A549 (cell line): ENCODE measurements around the gene MLKL. TPM values are rescaled to one million over a fixed set of nuclear protein-coding genes. Genes with fewer than 3 reads are reported as not detected.

Experiments
- ATAC-seq, 2 experiments: fragments of 200-7000 bp in 1 of 2; fragments of >200 bp in 1 of 2; cut with Nextera tagmentation in 1 of 2; cut with Tn5 transposase in 1 of 2; 3 replicates each; pipeline versions ENCODE4 v1.8.0 to v1.9.1; 2018 to 2020; ENCODE audit warnings: mild to moderate bottlenecking in 1 of 2, moderate library complexity in 1 of 2
- CTCF ChIA-PET: fragments of 300-600 bp; sonication (Branson Sonifier 250); formaldehyde crosslinking; extraction: SDS; loops from one replicate; lab custom pipeline; 2021; ENCODE audit warnings: antibody characterized with exemption, inconsistent platforms; lab: Yijun Ruan, JAX
- POLR2A ChIA-PET: fragments of 350-600 bp; formaldehyde crosslinking; extraction: SDS; loops from one replicate; lab custom pipeline; 2021; ENCODE audit warnings: antibody characterized with exemption, inconsistent platforms; lab: Yijun Ruan, JAX
- DNase-seq, 2 experiments: peaks; one replicate each; pipeline versions ENCODE4 v3.0.0 to v3.0.0-alpha.2; 2011 to 2016; ENCODE audit warnings: low read depth in 1 of 2, low spot score in 1 of 2
- FAIRE-seq: peaks from 2 replicates; lab custom pipeline; 2011; peaks lifted over from hg19 to GRCh38; lab: Jason Lieb, UNC
- H3K27ac ChIP-seq, 2 experiments: fragments of >200 bp; sonication (Bioruptor Twin); formaldehyde crosslinking; 3 replicates each; pipeline ENCODE4 v1.5.1; 2016 to 2017
- H3K4me1 ChIP-seq: fragments of >200 bp; sonication (Bioruptor Twin); formaldehyde crosslinking; 3 replicates; pipeline ENCODE4 v1.6.1; 2016
- H3K4me2 ChIP-seq: fragments of >200 bp; sonication (Bioruptor Twin); formaldehyde crosslinking; 3 replicates; pipeline ENCODE4 v1.6.1; 2016
- H3K4me3 ChIP-seq: fragments of >200 bp; sonication (Bioruptor Twin); formaldehyde crosslinking; 3 replicates; pipeline ENCODE4 v1.5.1; 2016
- H3K9me3 ChIP-seq: fragments of >200 bp; sonication (Bioruptor Twin); formaldehyde crosslinking; 3 replicates; pipeline ENCODE4 v1.6.1; 2016
- BHLHE40 ChIP-seq: IDR thresholded peaks from 2 replicates; pipeline ENCODE4 v1.6.1; 2012; ENCODE audit warnings: low read depth, low read length, inconsistent platforms
- CBX2 ChIP-seq: fragments of 200-600 bp; sonication (generic); IDR thresholded peaks from 2 replicates; pipeline ENCODE4 v1.6.1; 2016; ENCODE audit warnings: low read depth, mild to moderate bottlenecking, borderline replicate concordance
- FOSL2 ChIP-seq, 2 experiments: fragments of 450-650 bp in 1 of 2; fragments of >200 bp in 1 of 2; sonication (Bioruptor Twin) in 1 of 2; formaldehyde crosslinking; IDR thresholded peaks; 2 replicates each; pipeline versions ENCODE4 v1.5.0 to v1.6.1; 2016 to 2020; ENCODE audit warnings: mild to moderate bottlenecking in 1 of 2, moderate library complexity in 1 of 2
- FOXS1 ChIP-seq: fragments of 250-450 bp; sonication (Bioruptor Pico); IDR thresholded peaks from 2 replicates; pipeline ENCODE4 v1.5.0; 2020; ENCODE audit warnings: mild to moderate bottlenecking, moderate library complexity
- HEYL ChIP-seq: fragments of 250-450 bp; sonication (Bioruptor Pico); IDR thresholded peaks from 2 replicates; pipeline ENCODE4 v1.8.0; 2021; ENCODE audit warnings: mild to moderate bottlenecking, moderate library complexity
- JUNB ChIP-seq: fragments of >200 bp; sonication (Bioruptor Twin); formaldehyde crosslinking; IDR thresholded peaks from 2 replicates; pipeline ENCODE4 v1.6.1; 2016
- MAZ ChIP-seq: fragments of 150-350 bp; IDR thresholded peaks from 2 replicates; pipeline ENCODE4 v1.6.1; 2014; ENCODE audit warnings: antibody characterized with exemption, low read depth, low read length, borderline replicate concordance
- NR3C1 ChIP-seq: fragments of >200 bp; sonication (Bioruptor Twin); formaldehyde crosslinking; IDR thresholded peaks from 3 replicates; pipeline ENCODE4 v1.6.1; 2017
- PHF8 ChIP-seq: fragments of 200-600 bp; sonication (generic); IDR thresholded peaks from 2 replicates; pipeline ENCODE4 v1.6.1; 2016; ENCODE audit warnings: low read depth, mild to moderate bottlenecking, antibody characterized with exemption, moderate library complexity, borderline replicate concordance
- POLR2AphosphoS2 ChIP-seq: conservative IDR thresholded peaks from 2 replicates; pipeline ENCODE4 v1.6.1; 2012; ENCODE audit warnings: low read length, improper control_type of control experiment, inconsistent platforms
- ZC3H11A ChIP-seq: fragments of 450-650 bp; IDR thresholded peaks from 2 replicates; pipeline ENCODE4 v1.6.1; 2014; ENCODE audit warnings: antibody characterized with exemption, mild to moderate bottlenecking
- WGBS: methylation state at CpG from one replicate; pipeline ENCODE4 v1.1.6; 2017; ENCODE audit errors: missing lambda C conversion rate; 5-methylcytosine and 5-hydroxymethylcytosine counted together
- polyA plus RNA-seq, 4 experiments: library from polyadenylated mRNA; depleted of rRNA in 3 of 4; stranded (reverse); fragments of >200 nt; fragmentation: RNase III in 1 of 4; extraction: RNeasy Plus Mini Kit Qiagen cat#74134 plus additional on column Dnase treatment in 1 of 4; gene quantifications; 2 replicates in 3 of 4; 3 replicates in 1 of 4; pipeline ENCODE4 v1.2.3, GENCODE V29; 2011 to 2017
- TF ChIP-seq, protein P1 (sequence below): fragments of 250-450 bp; sonication (Bioruptor Pico); IDR thresholded peaks from 2 replicates; pipeline ENCODE4 v1.5.0; 2020; ENCODE audit warnings: low read depth, mild to moderate bottlenecking, moderate library complexity
- TF ChIP-seq, protein P2 (sequence below): fragments of 450-650 bp; IDR thresholded peaks from 2 replicates; pipeline ENCODE4 v1.6.1; 2014; ENCODE audit warnings: antibody characterized with exemption
- TF ChIP-seq, protein P3 (sequence below): IDR thresholded peaks from 2 replicates; pipeline ENCODE4 v1.6.1; 2012; ENCODE audit warnings: low read depth, borderline replicate concordance
- TF ChIP-seq, protein P4 (sequence below): fragments of >200 bp; sonication (Bioruptor Twin); formaldehyde crosslinking; IDR thresholded peaks from 3 replicates; pipeline ENCODE4 v1.5.1; 2016
- TF ChIP-seq, protein P5 (sequence below): fragments of 150-350 bp; IDR thresholded peaks from 2 replicates; pipeline ENCODE4 v1.6.1; 2014; ENCODE audit warnings: low read depth, mild to moderate bottlenecking, low read length
- TF ChIP-seq, protein P6 (sequence below): fragments of >200 bp; sonication (Bioruptor Twin); formaldehyde crosslinking; IDR thresholded peaks from 3 replicates; pipeline ENCODE4 v1.6.1; 2016

MLKL gene
- polyA plus RNA-seq, 2 of the 4 experiments (the other 2 are of a cell fraction): 12.6 to 17.9 TPM

DNA sequence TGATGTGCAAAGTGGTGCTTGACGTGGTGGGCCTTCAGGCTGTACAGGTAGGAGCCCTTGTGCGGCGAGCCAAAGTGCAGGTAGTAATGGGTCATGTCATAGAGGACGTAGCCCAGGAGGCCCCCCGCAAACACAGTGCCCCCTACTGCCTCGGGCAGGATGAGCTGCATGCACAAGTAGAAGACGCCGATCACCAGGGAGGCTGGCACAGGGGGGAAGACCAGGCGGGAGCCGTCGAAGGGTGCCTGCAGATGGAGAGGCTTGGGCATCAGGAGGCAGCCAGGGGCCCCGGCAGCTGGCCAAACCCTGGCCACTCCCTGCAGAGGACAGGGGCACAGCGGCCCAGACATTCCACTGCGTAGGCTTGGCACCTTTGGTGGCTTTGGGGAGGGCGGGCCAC, 15.7 kb upstream of the MLKL start:
- ATAC-seq (no peak), DNase-seq (no peak)
- H3K4me2 ChIP-seq: no peak overlapping the region
- TF ChIP-seq, protein P1, sequence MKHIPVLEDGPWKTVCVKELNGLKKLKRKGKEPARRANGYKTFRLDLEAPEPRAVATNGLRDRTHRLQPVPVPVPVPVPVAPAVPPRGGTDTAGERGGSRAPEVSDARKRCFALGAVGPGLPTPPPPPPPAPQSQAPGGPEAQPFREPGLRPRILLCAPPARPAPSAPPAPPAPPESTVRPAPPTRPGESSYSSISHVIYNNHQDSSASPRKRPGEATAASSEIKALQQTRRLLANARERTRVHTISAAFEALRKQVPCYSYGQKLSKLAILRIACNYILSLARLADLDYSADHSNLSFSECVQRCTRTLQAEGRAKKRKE (CRISPR knock-in tag): no peak
- no peak for TF ChIP-seq NR3C1
- TF ChIP-seq, protein P2, sequence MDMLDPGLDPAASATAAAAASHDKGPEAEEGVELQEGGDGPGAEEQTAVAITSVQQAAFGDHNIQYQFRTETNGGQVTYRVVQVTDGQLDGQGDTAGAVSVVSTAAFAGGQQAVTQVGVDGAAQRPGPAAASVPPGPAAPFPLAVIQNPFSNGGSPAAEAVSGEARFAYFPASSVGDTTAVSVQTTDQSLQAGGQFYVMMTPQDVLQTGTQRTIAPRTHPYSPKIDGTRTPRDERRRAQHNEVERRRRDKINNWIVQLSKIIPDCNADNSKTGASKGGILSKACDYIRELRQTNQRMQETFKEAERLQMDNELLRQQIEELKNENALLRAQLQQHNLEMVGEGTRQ: no peak
- TF ChIP-seq BHLHE40: no peak
- TF ChIP-seq POLR2AphosphoS2: no peak
- TF ChIP-seq, protein P3, sequence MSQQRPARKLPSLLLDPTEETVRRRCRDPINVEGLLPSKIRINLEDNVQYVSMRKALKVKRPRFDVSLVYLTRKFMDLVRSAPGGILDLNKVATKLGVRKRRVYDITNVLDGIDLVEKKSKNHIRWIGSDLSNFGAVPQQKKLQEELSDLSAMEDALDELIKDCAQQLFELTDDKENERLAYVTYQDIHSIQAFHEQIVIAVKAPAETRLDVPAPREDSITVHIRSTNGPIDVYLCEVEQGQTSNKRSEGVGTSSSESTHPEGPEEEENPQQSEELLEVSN: no peak
- TF ChIP-seq, all 56 proteins: peak for 0
- ChIA-PET POLR2A (no interaction called here), CTCF (interaction anchor here (1.2 to 7.3 kb wide), 5 partner anchors 10 to 146 kb away, joined by 3 to 102 read pairs (median 12); no protein-coding TSS in a partner anchor)
- Histone ChIP-seq H3K4me3 (no peak overlapping the region), H3K27ac (no peak overlapping the region), H3K4me1 (no peaks in the 10 kb centered on the region), H3K9me3 (no peaks in the 10 kb centered on the region)
- 84% methylated on average over 14 of the region's 15 CpGs for WGBS
- no peak for FAIRE-seq

DNA sequence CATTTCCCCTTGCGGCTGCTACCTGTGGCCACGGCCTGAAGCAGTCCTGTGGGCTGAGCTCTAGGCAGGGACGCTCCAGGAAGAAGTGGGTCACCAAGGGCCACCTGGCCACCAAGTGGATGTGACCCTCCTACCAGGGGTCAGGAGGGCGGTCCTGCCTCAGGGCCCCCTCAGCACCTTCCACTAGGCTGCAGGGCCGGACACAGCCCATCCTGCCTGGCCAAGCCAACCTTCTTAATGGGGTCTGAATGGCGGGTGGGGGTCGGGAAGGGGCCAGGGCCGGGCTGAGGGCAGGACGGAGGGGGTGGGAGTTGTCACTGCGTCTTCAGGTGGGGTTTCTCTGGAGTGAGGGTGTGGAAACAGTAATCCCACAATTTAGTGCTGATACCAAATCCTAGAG, 13.2 kb upstream of the MLKL start:
- POLR2A ChIA-PET: no interaction called here
- peaks cover 7% of the 10 kb centered on the region; the same call in 2 of the 3 replicates for H3K4me1 ChIP-seq
- no peak for ATAC-seq
- no peak overlapping the region for H3K27ac ChIP-seq
- TF ChIP-seq, protein P4, sequence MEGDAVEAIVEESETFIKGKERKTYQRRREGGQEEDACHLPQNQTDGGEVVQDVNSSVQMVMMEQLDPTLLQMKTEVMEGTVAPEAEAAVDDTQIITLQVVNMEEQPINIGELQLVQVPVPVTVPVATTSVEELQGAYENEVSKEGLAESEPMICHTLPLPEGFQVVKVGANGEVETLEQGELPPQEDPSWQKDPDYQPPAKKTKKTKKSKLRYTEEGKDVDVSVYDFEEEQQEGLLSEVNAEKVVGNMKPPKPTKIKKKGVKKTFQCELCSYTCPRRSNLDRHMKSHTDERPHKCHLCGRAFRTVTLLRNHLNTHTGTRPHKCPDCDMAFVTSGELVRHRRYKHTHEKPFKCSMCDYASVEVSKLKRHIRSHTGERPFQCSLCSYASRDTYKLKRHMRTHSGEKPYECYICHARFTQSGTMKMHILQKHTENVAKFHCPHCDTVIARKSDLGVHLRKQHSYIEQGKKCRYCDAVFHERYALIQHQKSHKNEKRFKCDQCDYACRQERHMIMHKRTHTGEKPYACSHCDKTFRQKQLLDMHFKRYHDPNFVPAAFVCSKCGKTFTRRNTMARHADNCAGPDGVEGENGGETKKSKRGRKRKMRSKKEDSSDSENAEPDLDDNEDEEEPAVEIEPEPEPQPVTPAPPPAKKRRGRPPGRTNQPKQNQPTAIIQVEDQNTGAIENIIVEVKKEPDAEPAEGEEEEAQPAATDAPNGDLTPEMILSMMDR: no peak
- no peak for TF ChIP-seq JUNB
- no peak for TF ChIP-seq PHF8
- TF ChIP-seq FOXS1: no peak
- no peak for TF ChIP-seq ZC3H11A
- no peak for TF ChIP-seq HEYL (CRISPR knock-in tag)
- TF ChIP-seq, protein P5, sequence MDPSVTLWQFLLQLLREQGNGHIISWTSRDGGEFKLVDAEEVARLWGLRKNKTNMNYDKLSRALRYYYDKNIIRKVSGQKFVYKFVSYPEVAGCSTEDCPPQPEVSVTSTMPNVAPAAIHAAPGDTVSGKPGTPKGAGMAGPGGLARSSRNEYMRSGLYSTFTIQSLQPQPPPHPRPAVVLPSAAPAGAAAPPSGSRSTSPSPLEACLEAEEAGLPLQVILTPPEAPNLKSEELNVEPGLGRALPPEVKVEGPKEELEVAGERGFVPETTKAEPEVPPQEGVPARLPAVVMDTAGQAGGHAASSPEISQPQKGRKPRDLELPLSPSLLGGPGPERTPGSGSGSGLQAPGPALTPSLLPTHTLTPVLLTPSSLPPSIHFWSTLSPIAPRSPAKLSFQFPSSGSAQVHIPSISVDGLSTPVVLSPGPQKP: no peak
- TF ChIP-seq POLR2AphosphoS2: no peak
- no peak overlapping the region for H3K4me2 ChIP-seq
- CTCF ChIA-PET: interaction anchor here (0.9 to 7.3 kb wide), 7 partner anchors 11 to 149 kb away, joined by 3 to 176 read pairs (median 14); partner anchors contain the start of gene FA2H
- 83% methylated on average over 7 of the region's 10 CpGs for WGBS
- no peak for FAIRE-seq
- H3K9me3 ChIP-seq: no peaks in the 10 kb centered on the region
- no peak for DNase-seq
- H3K4me3 ChIP-seq: no peak overlapping the region

DNA sequence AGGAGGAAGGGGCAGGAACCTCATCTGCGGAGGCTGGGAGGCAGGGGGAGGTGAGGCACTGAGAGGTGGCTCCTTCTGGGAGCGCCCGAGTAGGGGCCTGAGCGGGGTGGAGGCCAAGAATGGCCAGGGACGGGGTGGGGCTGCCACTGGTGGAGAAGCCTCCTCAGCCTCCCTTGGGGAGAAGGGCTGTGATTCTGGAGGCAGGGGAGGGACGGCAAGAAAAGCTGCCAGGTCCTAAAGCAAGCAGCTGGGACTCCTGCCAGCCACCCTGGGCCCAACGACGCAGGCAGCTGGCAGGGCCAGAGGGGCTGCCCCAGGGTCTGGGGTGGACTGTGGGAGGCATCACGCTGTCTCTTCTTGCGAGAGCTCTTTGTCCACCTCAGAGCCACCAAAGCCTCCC, 12.7 kb upstream of the MLKL start:
- WGBS: 88% methylated on average over 10 of the region's 10 CpGs

More for the DNA sequence above, 12.7 kb upstream of the MLKL start:
- CTCF ChIA-PET: interaction anchor here (0.9 to 7.3 kb wide), 10 partner anchors 12 to 150 kb away, joined by 3 to 176 read pairs (median 12); partner anchors contain the start of genes FA2H and MLKL
- DNase-seq (no peak), ATAC-seq (no peak), FAIRE-seq (no peak)
- peaks cover 7% of the 10 kb centered on the region; the same call in 2 of the 3 replicates for H3K4me1 ChIP-seq
- TF ChIP-seq, protein P6, sequence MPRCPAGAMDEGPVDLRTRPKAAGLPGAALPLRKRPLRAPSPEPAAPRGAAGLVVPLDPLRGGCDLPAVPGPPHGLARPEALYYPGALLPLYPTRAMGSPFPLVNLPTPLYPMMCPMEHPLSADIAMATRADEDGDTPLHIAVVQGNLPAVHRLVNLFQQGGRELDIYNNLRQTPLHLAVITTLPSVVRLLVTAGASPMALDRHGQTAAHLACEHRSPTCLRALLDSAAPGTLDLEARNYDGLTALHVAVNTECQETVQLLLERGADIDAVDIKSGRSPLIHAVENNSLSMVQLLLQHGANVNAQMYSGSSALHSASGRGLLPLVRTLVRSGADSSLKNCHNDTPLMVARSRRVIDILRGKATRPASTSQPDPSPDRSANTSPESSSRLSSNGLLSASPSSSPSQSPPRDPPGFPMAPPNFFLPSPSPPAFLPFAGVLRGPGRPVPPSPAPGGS: no peak
- TF ChIP-seq, protein P2: no peak
- no peak for TF ChIP-seq PHF8
- TF ChIP-seq FOSL2 (IDR thresholded peaks at IDR 0.05): no peak
- no peak for TF ChIP-seq FOSL2 (CRISPR knock-in tag; IDR thresholded peaks at IDR 0.05)
- no peak for TF ChIP-seq MAZ
- TF ChIP-seq CBX2: no peak
- POLR2A ChIA-PET: interaction anchor here (1.0 kb wide), 1 partner anchor 13 kb away, joined by 3 read pairs; the partner anchor contains the start of gene MLKL
- H3K4me3 ChIP-seq: no peak overlapping the region
- H3K9me3 ChIP-seq: no peaks in the 10 kb centered on the region
- H3K27ac ChIP-seq: no peak overlapping the region
- no peak overlapping the region for H3K4me2 ChIP-seq
